ENCODE measurements around the gene CACNA2D2.

Gene CACNA2D2

DNA sequence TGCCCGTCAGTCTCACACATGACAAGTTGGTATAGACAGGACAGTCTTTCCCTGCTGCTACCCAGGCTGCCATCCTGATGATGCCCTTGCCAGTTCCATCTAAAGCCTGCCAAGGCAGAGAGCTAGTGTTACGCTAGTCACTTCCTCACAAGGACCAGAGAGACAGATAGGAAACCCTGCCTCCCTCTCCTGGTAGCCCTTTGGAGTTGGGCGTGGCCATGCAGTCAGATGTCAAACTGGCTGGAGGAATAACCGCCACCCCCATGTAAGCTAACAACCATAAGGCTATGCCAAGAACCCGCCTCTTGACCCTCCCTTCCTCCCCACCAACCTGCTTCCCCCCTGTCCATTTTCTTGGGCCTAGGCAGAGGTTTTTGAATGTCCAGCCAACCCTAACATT lies 146.9 kb downstream of the CACNA2D2 start:
- H3K4me3 ChIP-seq (ENCODE audit: low read depth, low read length) = peak overlapping the region; percentile 88
- in situ Hi-C loops (cut with HindIII; ENCODE audit: low sequenced_read_pairs) = no loop called here
- no peak for DNase-seq (ENCODE audit: low read depth, low spot score)
- TF ChIP-seq, protein P1, sequence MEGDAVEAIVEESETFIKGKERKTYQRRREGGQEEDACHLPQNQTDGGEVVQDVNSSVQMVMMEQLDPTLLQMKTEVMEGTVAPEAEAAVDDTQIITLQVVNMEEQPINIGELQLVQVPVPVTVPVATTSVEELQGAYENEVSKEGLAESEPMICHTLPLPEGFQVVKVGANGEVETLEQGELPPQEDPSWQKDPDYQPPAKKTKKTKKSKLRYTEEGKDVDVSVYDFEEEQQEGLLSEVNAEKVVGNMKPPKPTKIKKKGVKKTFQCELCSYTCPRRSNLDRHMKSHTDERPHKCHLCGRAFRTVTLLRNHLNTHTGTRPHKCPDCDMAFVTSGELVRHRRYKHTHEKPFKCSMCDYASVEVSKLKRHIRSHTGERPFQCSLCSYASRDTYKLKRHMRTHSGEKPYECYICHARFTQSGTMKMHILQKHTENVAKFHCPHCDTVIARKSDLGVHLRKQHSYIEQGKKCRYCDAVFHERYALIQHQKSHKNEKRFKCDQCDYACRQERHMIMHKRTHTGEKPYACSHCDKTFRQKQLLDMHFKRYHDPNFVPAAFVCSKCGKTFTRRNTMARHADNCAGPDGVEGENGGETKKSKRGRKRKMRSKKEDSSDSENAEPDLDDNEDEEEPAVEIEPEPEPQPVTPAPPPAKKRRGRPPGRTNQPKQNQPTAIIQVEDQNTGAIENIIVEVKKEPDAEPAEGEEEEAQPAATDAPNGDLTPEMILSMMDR (IDR thresholded peaks at IDR 0.05; ENCODE audit: low read depth, low read length) = no peak

- DNase-seq (ENCODE audit: low read depth, low spot score) = no peak
- TF ChIP-seq, protein P1 (IDR thresholded peaks at IDR 0.05; ENCODE audit: low read depth, low read length) = no peak
- H3K4me3 ChIP-seq (ENCODE audit: low read depth, low read length) = no peak overlapping the region
- in situ Hi-C loops (cut with HindIII; ENCODE audit: low sequenced_read_pairs) = no loop called here
Measured at GRCh38 chr3:50355829-50356552, 147.4 kb downstream of the CACNA2D2 start.

- in situ Hi-C loops (cut with HindIII; ENCODE audit: low sequenced_read_pairs) = no loop called here
- TF ChIP-seq, protein P1 (IDR thresholded peaks at IDR 0.05; ENCODE audit: low read depth, low read length) = no peak
- no peak for DNase-seq (ENCODE audit: low read depth, low spot score)
Measured at GRCh38 chr3:50354850-50355249, 148.6 kb downstream of the CACNA2D2 start.

GRCh38 chr3:50354186-50354764 lies 149.2 kb downstream of the CACNA2D2 start:
- in situ Hi-C loops (cut with HindIII; ENCODE audit: low sequenced_read_pairs) = no loop called here

More at GRCh38 chr3:50354850-50355249, 148.6 kb downstream of the CACNA2D2 start:
- no peak overlapping the region for H3K4me3 ChIP-seq (ENCODE audit: low read depth, low read length)

GRCh38 chr3:50353245-50354004 lies 150.0 kb downstream of the CACNA2D2 start:
- no peak for DNase-seq (ENCODE audit: low read depth, low spot score)
- no peak overlapping the region for H3K4me3 ChIP-seq (ENCODE audit: low read depth, low read length)
- in situ Hi-C loops (cut with HindIII; ENCODE audit: low sequenced_read_pairs) = no loop called here
- TF ChIP-seq, protein P1 (IDR thresholded peaks at IDR 0.05; ENCODE audit: low read depth, low read length) = no peak

More at GRCh38 chr3:50354186-50354764, 149.2 kb downstream of the CACNA2D2 start:
- no peak for DNase-seq (ENCODE audit: low read depth, low spot score)
- TF ChIP-seq, protein P1 (IDR thresholded peaks at IDR 0.05; ENCODE audit: low read depth, low read length) = no peak
- H3K4me3 ChIP-seq (ENCODE audit: low read depth, low read length) = no peak overlapping the region

DNA sequence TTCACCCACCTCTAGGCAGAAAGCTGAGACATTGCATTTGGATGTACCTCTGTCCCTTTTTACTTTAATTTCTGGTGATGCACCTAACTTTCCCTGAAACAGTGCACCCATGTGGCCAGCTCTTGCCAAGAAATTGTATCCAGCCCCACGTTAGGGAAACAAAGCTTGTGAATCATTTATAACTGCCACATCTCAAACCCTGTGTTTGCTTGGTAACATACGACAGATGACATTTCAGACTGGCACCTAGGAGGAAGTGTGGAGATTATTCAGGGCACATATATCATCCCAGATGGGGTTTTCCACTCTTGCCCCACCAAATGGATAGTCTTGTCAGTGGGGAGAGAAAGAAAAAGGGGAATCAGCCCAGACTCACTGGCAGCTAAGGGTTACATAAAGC lies 150.7 kb downstream of the CACNA2D2 start:
- TF ChIP-seq, protein P1 (IDR thresholded peaks at IDR 0.05; ENCODE audit: low read depth, low read length) = peak; percentile 39
- H3K4me3 ChIP-seq (ENCODE audit: low read depth, low read length) = no peak overlapping the region
- DNase-seq (ENCODE audit: low read depth, low spot score) = no peak
- in situ Hi-C loops (cut with HindIII; ENCODE audit: low sequenced_read_pairs) = no loop called here

All from astrocyte of the spinal cord (primary cell).